Astrocyte (in vitro differentiated cells and primary cell): ENCODE measurements around the gene ICAM5.

Experiments used
- CTCF ChIP-seq: IDR thresholded peaks from 2 replicates; pipeline ENCODE4 v1.5.1; 2011; ENCODE audit warnings: low read depth, mild to moderate bottlenecking, inconsistent platforms, low read length, moderate library complexity; ENCODE audit not compliant: insufficient read depth
- EZH2 ChIP-seq: IDR thresholded peaks from 2 replicates; pipeline ENCODE4 v1.6.1; 2012; ENCODE audit warnings: mild to moderate bottlenecking, low read length, inconsistent platforms; ENCODE audit not compliant: insufficient read depth

DNA sequence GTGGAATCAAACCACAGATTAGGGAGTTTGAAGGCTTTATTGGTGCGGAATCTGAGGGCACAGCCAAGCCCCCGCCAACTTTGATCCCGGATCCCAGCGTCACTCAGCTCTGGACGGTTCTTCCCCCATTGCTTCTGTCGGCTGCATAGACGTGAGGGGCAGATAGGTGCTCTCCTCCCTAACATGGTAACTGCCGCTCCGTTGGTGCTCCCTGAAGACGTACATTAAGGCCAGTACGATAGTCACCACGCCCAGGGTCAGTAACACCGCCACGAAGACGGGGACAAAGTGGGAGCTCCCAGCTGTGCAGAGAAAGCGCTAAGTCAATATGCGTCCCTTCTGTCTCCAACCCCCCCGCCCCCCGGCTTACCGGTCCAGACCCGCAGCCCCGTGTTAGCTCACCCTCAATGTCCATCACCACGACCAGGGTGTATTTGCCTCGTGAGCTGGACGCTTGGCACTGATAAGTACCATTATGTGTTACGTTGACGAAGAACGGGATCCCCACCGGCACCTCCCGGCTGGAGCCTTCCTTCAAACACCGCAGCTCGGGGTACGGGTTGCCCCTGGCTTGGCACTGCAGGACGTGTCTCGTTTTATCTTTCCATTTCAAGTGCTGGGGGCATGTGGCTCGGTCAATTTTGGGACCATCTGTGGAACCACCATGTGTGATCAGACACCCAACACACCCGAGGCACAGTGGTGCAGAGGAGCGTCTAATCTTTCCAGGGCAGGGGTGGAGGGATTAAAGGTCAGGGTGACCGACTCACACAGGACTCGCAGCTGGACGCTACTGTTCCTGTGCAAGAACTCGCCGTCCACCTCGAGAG is 44.2 kb downstream of the ICAM5 start:
- TF ChIP-seq EZH2 = no peak
- no peak for TF ChIP-seq CTCF
